ENCODE data around the gene ABCA2.

GRCh38 chr9:136963751-136964150, 64.3 kb downstream of the ABCA2 start:
- TF ChIP-seq POLR2AphosphoS5 (IDR thresholded peaks at IDR 0.05) (no peak), CTCF (IDR thresholded peaks at IDR 0.05) (no peak)
